Nephron (organoid): ENCODE data around the gene TRIP11.

ENCODE experiments used
- H3K27ac Mint-ChIP-seq, 3 experiments: 2 replicates each; pipeline ENCODE4 v1.8.0; 2020; ENCODE audit warnings: mixed read lengths in 3 of 3, mild to moderate bottlenecking in 2 of 3, moderate library complexity in 1 of 3
- H3K27me3 Mint-ChIP-seq: 2 replicates; pipeline ENCODE4 v1.8.0; 2021; ENCODE audit warnings: low read depth, mild to moderate bottlenecking, moderate library complexity, mixed read lengths
- H3K36me3 Mint-ChIP-seq: 2 replicates; pipeline ENCODE4 v1.8.0; 2020; ENCODE audit warnings: low read depth, mixed read lengths
- H3K4me1 Mint-ChIP-seq: 2 replicates; pipeline ENCODE4 v1.8.0; 2020; ENCODE audit warnings: mixed read lengths
- H3K4me3 Mint-ChIP-seq, 3 experiments: 2 replicates each; pipeline ENCODE4 v1.8.0; 2020; ENCODE audit warnings: mild to moderate bottlenecking in 3 of 3, mixed read lengths in 3 of 3, moderate library complexity in 2 of 3
- H3K9me3 Mint-ChIP-seq: 2 replicates; pipeline ENCODE4 v1.8.0; 2020; ENCODE audit warnings: mixed read lengths
- TF ChIP-seq, protein P1 (sequence below), 3 experiments: fragments of 200-600 bp; sonication (generic); IDR thresholded peaks; one replicate each; pipeline ENCODE4 v1.5.0; 2021; ENCODE audit warnings: antibody characterized with exemption in 3 of 3; ENCODE audit not compliant: unreplicated experiment in 3 of 3

The TRIP11 gene

DNA sequence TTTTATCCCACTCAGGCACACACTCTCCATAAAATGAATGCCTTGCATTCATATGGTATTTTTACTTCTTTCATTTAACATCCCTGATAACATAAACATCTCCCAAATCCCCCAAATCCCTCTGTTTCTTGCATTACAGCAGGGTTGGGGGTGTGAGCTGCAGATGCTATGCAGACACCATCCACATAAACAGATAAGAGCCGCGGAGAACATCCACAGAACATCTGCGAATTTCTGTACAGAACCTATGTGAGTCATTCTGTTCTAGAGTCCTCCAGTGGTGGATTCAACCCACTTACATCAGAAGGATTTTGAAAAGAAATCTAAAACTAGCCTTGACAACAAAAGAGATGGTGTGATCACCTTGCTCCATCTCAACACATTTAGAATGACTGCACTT, 112.7 kb downstream of the TRIP11 start:
- H3K9me3 Mint-ChIP-seq: no peaks in the 10 kb centered on the region
- peak overlapping the region in 2 of 3 experiments; percentile 26 to 71 for H3K27ac Mint-ChIP-seq
- H3K36me3 Mint-ChIP-seq: peaks cover 3% of the 10 kb centered on the region
- H3K4me1 Mint-ChIP-seq: peaks cover 78% of the 10 kb centered on the region
- no peak overlapping the region for H3K4me3 Mint-ChIP-seq
- TF ChIP-seq, protein P1, sequence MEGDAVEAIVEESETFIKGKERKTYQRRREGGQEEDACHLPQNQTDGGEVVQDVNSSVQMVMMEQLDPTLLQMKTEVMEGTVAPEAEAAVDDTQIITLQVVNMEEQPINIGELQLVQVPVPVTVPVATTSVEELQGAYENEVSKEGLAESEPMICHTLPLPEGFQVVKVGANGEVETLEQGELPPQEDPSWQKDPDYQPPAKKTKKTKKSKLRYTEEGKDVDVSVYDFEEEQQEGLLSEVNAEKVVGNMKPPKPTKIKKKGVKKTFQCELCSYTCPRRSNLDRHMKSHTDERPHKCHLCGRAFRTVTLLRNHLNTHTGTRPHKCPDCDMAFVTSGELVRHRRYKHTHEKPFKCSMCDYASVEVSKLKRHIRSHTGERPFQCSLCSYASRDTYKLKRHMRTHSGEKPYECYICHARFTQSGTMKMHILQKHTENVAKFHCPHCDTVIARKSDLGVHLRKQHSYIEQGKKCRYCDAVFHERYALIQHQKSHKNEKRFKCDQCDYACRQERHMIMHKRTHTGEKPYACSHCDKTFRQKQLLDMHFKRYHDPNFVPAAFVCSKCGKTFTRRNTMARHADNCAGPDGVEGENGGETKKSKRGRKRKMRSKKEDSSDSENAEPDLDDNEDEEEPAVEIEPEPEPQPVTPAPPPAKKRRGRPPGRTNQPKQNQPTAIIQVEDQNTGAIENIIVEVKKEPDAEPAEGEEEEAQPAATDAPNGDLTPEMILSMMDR (IDR thresholded peaks at IDR 0.05; ENCODE audit: unreplicated experiment in 3 of 3): no peak
- no peaks in the 10 kb centered on the region for H3K27me3 Mint-ChIP-seq

DNA sequence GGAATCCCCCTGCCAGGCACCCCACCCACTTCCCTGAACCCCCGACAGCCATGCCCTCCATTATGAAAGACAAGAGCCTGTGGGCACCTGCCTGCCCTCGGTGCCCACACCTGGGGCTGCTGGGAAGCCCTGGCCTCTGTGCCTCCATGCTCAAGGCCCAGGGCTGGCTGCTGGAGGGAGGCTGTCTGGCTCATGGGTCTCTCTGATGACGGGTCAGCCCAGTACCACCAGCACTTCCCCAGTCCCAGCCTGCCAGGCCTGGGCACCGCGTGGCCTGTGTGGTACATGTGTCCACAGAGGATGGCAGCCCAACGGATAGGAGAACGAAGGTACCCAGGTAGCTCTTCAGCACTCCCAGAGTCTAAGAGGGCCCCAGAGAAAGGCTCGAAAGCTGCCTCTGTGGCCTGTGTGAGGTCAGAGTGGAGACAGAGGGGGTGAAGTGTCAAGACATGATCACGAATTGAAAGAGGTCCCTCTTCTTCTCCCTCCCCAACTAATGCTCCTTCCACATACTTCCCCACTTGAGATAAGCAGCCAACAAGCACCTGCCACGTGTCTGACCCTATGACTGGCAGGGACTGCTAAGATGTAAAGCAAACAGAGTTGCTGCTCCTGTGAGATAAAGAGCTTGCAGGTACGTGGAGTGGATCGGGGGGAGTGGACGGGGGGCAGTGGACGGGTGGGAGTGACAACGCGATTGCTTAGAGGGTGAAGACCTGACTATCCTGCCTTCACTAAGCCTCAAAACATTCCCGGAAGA, 113.5 kb downstream of the TRIP11 start:
- TF ChIP-seq, protein P1 (IDR thresholded peaks at IDR 0.05; ENCODE audit: unreplicated experiment in 3 of 3): no peak
- no peak overlapping the region for H3K4me3 Mint-ChIP-seq
- H3K4me1 Mint-ChIP-seq: peaks cover 84% of the 10 kb centered on the region
- H3K36me3 Mint-ChIP-seq: peaks cover 7% of the 10 kb centered on the region
- H3K27me3 Mint-ChIP-seq: peaks cover 3% of the 10 kb centered on the region
- peak overlapping the region in 2 of 3 experiments; percentile 26 to 60 for H3K27ac Mint-ChIP-seq
- H3K9me3 Mint-ChIP-seq: no peaks in the 10 kb centered on the region

DNA sequence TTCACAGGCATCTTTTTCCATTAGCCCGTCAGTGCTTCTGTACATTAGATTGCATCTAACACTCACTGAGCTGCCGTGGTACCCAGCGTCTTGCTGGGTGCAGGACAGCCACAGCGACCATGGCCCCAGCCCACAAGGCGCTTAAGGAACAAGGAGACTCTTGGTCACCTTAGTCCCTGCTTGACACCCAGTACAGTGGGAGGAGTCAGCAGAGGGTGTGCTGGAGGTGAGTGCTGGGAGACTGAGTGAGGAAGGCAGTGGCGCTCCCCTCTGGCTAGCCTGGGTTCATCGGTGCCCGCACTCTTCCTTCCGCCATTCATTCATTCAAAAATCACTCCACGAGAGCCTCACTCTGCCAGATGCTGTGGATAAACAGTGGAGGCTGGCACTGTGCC, 114.1 kb downstream of the TRIP11 start:
- H3K9me3 Mint-ChIP-seq: no peaks in the 10 kb centered on the region
- no peak overlapping the region for H3K4me3 Mint-ChIP-seq
- peaks cover 84% of the 10 kb centered on the region for H3K4me1 Mint-ChIP-seq

DNA sequence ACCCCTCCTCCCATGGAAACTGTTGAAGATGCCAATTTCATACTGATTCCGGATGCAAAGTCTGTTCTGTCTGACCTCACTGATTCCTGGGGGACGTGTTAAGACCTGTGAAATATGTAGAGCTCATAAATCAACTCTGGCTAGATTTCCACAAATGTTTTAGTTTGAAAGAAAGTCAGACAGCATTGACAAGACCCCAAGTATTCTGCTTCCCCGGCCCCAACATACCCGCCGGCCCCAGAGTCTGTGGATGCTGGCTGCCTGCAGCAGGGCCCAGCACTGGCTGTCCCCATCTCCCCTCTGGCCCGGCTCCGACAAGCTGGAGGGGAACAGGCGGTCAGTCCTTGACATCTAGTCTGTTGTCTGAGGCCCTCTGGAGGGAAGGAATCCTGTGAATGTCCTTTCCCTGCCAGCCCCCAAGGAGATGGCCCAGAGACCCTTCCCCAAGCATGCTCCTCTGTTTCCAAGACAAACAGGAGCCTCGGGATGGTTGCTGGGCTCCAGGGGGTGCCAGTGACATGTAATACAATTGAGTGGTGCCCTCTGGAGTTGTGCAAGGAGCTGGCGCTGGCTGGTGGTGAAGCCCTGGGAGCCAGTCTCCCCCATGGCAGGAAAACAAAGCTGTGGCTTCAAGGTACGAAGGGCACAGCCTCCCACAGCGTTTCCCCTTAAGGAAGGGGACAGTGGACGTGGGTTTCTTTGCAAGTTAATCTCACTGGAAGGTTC, 114.7 kb downstream of the TRIP11 start:
- Mint-ChIP-seq H3K9me3 (no peaks in the 10 kb centered on the region), H3K4me3 (peak overlapping the region in 1 of 3 experiments; percentile 26), H3K27me3 (peaks cover 4% of the 10 kb centered on the region), H3K36me3 (peaks cover 5% of the 10 kb centered on the region), H3K4me1 (peaks cover 83% of the 10 kb centered on the region), H3K27ac (peak overlapping the region; percentile 60 to 86 (median 77))
- TF ChIP-seq, protein P1 (IDR thresholded peaks at IDR 0.05; ENCODE audit: unreplicated experiment in 3 of 3): no peak

More for the DNA sequence above, 114.1 kb downstream of the TRIP11 start:
- H3K27ac Mint-ChIP-seq: peak overlapping the region; percentile 60 to 86 (median 77)
- H3K36me3 Mint-ChIP-seq: peaks cover 5% of the 10 kb centered on the region
- TF ChIP-seq, protein P1 (IDR thresholded peaks at IDR 0.05; ENCODE audit: unreplicated experiment in 3 of 3): no peak
- peaks cover 4% of the 10 kb centered on the region for H3K27me3 Mint-ChIP-seq

DNA sequence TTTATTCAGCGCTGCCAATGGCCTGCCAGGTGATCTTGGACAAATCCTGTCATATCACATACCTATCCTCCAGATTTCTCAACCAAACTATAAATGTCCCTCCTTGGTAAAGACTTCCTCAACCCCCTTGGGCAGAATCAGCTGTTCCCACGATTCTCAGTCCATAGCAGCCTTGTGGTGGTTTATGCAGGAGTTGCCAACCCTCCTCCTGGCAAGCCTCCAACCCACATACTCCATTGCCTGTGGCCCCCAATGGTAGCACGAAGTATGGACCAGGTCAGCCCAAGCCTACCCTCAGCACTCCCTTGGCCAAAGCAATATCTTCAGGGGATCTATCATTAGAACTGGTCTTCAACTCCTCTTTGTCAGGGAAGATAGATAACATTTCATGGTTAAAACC, 119.3 kb downstream of the TRIP11 start:
- TF ChIP-seq, protein P1 (IDR thresholded peaks at IDR 0.05; ENCODE audit: unreplicated experiment in 3 of 3): no peak
- no peak overlapping the region for H3K4me3 Mint-ChIP-seq
- peaks cover 3% of the 10 kb centered on the region for H3K9me3 Mint-ChIP-seq
- H3K27me3 Mint-ChIP-seq: peaks cover 4% of the 10 kb centered on the region
- H3K4me1 Mint-ChIP-seq: peaks cover 70% of the 10 kb centered on the region
- peak overlapping the region in 2 of 3 experiments; percentile 75 to 77 for H3K27ac Mint-ChIP-seq
- H3K36me3 Mint-ChIP-seq: peaks cover 8% of the 10 kb centered on the region
